ENCODE results near the gene KIF5C. TPM values are rescaled to one million over a fixed set of nuclear protein-coding genes. Genes with fewer than 3 reads are reported as not detected.

Gene KIF5C
- total RNA-seq, 1 experiment from 2014 or later: 1.6 TPM

- Histone ChIP-seq H3K36me3 (ENCODE audit: control insufficient read depth, insufficient read depth, low read length) (no peaks in the 10 kb centered on the region), H3K4me3 (ENCODE audit: low read depth in 2 of 2, low read length in 2 of 2) (no peak overlapping the region), H3K27me3 (ENCODE audit: control insufficient read depth, insufficient read depth, low read length) (no peaks in the 10 kb centered on the region; the same call in 1 of the 2 replicates), H3K9me3 (ENCODE audit: control insufficient read depth, insufficient read depth, low read depth, low read length) (no peaks in the 10 kb centered on the region), H3K27ac (ENCODE audit: low read length) (no peak overlapping the region), H3K4me1 (ENCODE audit: control insufficient read depth, insufficient read depth, low read length) (no peaks in the 10 kb centered on the region)
- DNase-seq (ENCODE audit: low read depth, low spot score) (no peak), ATAC-seq (no peak)
- ChIA-PET POLR2A (no interaction called here), CTCF (no interaction called here)
- TF ChIP-seq, protein P1, sequence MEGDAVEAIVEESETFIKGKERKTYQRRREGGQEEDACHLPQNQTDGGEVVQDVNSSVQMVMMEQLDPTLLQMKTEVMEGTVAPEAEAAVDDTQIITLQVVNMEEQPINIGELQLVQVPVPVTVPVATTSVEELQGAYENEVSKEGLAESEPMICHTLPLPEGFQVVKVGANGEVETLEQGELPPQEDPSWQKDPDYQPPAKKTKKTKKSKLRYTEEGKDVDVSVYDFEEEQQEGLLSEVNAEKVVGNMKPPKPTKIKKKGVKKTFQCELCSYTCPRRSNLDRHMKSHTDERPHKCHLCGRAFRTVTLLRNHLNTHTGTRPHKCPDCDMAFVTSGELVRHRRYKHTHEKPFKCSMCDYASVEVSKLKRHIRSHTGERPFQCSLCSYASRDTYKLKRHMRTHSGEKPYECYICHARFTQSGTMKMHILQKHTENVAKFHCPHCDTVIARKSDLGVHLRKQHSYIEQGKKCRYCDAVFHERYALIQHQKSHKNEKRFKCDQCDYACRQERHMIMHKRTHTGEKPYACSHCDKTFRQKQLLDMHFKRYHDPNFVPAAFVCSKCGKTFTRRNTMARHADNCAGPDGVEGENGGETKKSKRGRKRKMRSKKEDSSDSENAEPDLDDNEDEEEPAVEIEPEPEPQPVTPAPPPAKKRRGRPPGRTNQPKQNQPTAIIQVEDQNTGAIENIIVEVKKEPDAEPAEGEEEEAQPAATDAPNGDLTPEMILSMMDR (IDR thresholded peaks at IDR 0.05): no peak
- TF ChIP-seq TCF7L2 (IDR thresholded peaks at IDR 0.05; ENCODE audit: low read depth, low read length): no peak
- TF ChIP-seq, protein P2, sequence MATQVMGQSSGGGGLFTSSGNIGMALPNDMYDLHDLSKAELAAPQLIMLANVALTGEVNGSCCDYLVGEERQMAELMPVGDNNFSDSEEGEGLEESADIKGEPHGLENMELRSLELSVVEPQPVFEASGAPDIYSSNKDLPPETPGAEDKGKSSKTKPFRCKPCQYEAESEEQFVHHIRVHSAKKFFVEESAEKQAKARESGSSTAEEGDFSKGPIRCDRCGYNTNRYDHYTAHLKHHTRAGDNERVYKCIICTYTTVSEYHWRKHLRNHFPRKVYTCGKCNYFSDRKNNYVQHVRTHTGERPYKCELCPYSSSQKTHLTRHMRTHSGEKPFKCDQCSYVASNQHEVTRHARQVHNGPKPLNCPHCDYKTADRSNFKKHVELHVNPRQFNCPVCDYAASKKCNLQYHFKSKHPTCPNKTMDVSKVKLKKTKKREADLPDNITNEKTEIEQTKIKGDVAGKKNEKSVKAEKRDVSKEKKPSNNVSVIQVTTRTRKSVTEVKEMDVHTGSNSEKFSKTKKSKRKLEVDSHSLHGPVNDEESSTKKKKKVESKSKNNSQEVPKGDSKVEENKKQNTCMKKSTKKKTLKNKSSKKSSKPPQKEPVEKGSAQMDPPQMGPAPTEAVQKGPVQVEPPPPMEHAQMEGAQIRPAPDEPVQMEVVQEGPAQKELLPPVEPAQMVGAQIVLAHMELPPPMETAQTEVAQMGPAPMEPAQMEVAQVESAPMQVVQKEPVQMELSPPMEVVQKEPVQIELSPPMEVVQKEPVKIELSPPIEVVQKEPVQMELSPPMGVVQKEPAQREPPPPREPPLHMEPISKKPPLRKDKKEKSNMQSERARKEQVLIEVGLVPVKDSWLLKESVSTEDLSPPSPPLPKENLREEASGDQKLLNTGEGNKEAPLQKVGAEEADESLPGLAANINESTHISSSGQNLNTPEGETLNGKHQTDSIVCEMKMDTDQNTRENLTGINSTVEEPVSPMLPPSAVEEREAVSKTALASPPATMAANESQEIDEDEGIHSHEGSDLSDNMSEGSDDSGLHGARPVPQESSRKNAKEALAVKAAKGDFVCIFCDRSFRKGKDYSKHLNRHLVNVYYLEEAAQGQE (IDR thresholded peaks at IDR 0.05; ENCODE audit: insufficient read depth in 1 of 2, low read depth in 2 of 2, low read length in 1 of 2): no peak
- no peak for TF ChIP-seq POLR2AphosphoS5 (IDR thresholded peaks at IDR 0.05; ENCODE audit: low read depth, low read length)
- no peak for TF ChIP-seq SIN3A (IDR thresholded peaks at IDR 0.05; ENCODE audit: borderline replicate concordance, insufficient read depth, low read depth, low read length)
- in situ Hi-C loops (cut with HindIII; ENCODE audit: low pct_unique_long_range_greater_than_20kb, low sequenced_read_pairs) (no loop called here), intact Hi-C loops (cut with micrococcal nuclease; ENCODE audit: unreplicated experiment) (no loop called here)
- BruUV-seq (replicated peaks): no TSS peak
Measured at GRCh38 chr2:148968301-148968700, 93.3 kb downstream of the KIF5C start.

GRCh38 chr2:148968776-148969319 lies 93.8 kb downstream of the KIF5C start:
- BruUV-seq (replicated peaks): no TSS peak
- Histone ChIP-seq H3K36me3 (ENCODE audit: control insufficient read depth, insufficient read depth, low read length) (no peaks in the 10 kb centered on the region), H3K27ac (ENCODE audit: low read length) (no peak overlapping the region), H3K9me3 (ENCODE audit: control insufficient read depth, insufficient read depth, low read depth, low read length) (no peaks in the 10 kb centered on the region), H3K4me1 (ENCODE audit: control insufficient read depth, insufficient read depth, low read length) (no peaks in the 10 kb centered on the region), H3K4me3 (ENCODE audit: low read depth in 2 of 2, low read length in 2 of 2) (no peak overlapping the region), H3K27me3 (ENCODE audit: control insufficient read depth, insufficient read depth, low read length) (no peaks in the 10 kb centered on the region; the same call in 1 of the 2 replicates)
- TF ChIP-seq POLR2AphosphoS5 (IDR thresholded peaks at IDR 0.05; ENCODE audit: low read depth, low read length) (no peak), SIN3A (IDR thresholded peaks at IDR 0.05; ENCODE audit: borderline replicate concordance, insufficient read depth, low read depth, low read length) (no peak)
- TF ChIP-seq, protein P1 (IDR thresholded peaks at IDR 0.05): no peak
- TF ChIP-seq, protein P2 (IDR thresholded peaks at IDR 0.05; ENCODE audit: insufficient read depth in 1 of 2, low read depth in 2 of 2, low read length in 1 of 2): no peak
- CTCF ChIA-PET: no interaction called here
- ATAC-seq (no peak), DNase-seq (ENCODE audit: low read depth, low spot score) (no peak)
- intact Hi-C loops (cut with micrococcal nuclease; ENCODE audit: unreplicated experiment) (no loop called here), in situ Hi-C loops (cut with HindIII; ENCODE audit: low pct_unique_long_range_greater_than_20kb, low sequenced_read_pairs) (no loop called here)
- POLR2A ChIA-PET: no interaction called here

Measured in Panc1 (cell line).